Spleen (tissue), 7 donors: Measurements from ENCODE around the gene PAPOLG.
A peak's percentile ranks its signal among the peaks of the same experiment; 100 is the strongest.

Experiments
- POLR2A ChIP-seq, 3 donors: fragments of 450-650 bp; IDR thresholded peaks; one replicate each; pipeline ENCODE4 v1.5.1; 2017; ENCODE audit warnings: antibody characterized with exemption in 3 of 3, mild to moderate bottlenecking in 1 of 3
- POLR2AphosphoS5 ChIP-seq, 3 donors: sonication (generic); formaldehyde crosslinking; IDR thresholded peaks; one replicate each; pipeline ENCODE4 v1.5.1; 2017; ENCODE audit warnings: antibody characterized with exemption in 3 of 3
- TF ChIP-seq, protein P1 (sequence below), 11 experiments: fragments of 200-600 bp in 7 of 11; fragments of 450-650 bp in 4 of 11; sonication (generic) in 4 of 11; IDR thresholded peaks in 8 of 11; conservative IDR thresholded peaks in 3 of 11; 1 replicate in 7 of 11; 2 replicates in 4 of 11; pipeline versions ENCODE4 v1.4.0 to v1.8.0; 2016 to 2021; ENCODE audit warnings: antibody characterized with exemption in 11 of 11, inconsistent platforms in 4 of 11, mild to moderate bottlenecking in 1 of 11
- donor health status: DM: no; HTN: no; CAD: no; lungs with moderate emphysema.
- donor health status: DM: no; HTN: no; CAD: no.
- donor health status: DM: no; HTN: no; CAD: no.

DNA sequence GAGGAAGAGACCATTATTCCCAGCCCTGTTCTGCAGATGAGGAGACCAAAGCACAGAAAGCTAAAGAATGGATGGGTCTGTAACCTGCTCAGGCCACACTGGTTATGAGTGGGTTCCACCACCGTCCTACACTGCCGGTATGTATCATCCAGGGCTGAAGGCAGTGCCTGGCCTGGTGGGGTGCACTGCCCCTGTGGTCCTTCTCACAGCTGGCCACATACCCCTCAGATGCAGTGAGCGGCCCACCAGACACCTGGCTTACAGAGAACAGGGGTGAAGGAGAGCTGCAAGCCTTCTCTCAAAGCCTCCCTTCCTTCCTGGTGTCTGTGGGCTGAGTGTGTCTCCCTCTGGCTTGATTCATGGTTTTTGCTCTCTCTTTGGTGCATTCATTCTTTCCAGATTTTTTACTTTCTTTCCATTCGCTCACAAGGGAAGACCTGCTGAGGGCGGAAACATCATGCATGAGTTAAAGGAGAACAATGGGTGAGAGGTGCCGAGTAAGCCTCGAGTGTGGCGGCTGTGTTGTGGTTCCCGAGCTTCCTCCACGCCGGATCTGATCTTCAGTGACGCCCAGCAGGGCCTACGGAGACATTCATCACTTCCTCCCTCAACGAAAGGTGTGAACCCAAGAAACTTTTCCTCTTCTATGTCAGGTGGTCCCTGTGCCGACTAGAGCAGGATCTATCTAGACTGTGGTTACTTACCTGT, 63.2 kb downstream of the PAPOLG start:
- TF ChIP-seq, protein P1, sequence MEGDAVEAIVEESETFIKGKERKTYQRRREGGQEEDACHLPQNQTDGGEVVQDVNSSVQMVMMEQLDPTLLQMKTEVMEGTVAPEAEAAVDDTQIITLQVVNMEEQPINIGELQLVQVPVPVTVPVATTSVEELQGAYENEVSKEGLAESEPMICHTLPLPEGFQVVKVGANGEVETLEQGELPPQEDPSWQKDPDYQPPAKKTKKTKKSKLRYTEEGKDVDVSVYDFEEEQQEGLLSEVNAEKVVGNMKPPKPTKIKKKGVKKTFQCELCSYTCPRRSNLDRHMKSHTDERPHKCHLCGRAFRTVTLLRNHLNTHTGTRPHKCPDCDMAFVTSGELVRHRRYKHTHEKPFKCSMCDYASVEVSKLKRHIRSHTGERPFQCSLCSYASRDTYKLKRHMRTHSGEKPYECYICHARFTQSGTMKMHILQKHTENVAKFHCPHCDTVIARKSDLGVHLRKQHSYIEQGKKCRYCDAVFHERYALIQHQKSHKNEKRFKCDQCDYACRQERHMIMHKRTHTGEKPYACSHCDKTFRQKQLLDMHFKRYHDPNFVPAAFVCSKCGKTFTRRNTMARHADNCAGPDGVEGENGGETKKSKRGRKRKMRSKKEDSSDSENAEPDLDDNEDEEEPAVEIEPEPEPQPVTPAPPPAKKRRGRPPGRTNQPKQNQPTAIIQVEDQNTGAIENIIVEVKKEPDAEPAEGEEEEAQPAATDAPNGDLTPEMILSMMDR (IDR thresholded peaks at IDR 0.05 in 8 of 11, conservative IDR thresholded peaks at IDR 0.05 in 3 of 11) = no peak
- TF ChIP-seq POLR2AphosphoS5 (IDR thresholded peaks at IDR 0.05) = peak; percentile 14 to 80 (median 73)
- no peak for TF ChIP-seq POLR2A (IDR thresholded peaks at IDR 0.05)
